Gastroesophageal sphincter (tissue), 3 donors: ENCODE data around the gene STXBP4.

ENCODE experiments used
- CTCF ChIP-seq, 4 experiments: fragments of 200-600 bp in 2 of 4; fragments of 450-650 bp in 2 of 4; sonication (generic) in 1 of 4; IDR thresholded peaks; one replicate each; pipeline ENCODE4 v1.5.1; 2017 to 2019; ENCODE audit warnings: antibody characterized with exemption in 4 of 4, mild to moderate bottlenecking in 2 of 4, moderate library complexity in 2 of 4
- EP300 ChIP-seq: sonication (generic); formaldehyde crosslinking; IDR thresholded peaks from one replicate; pipeline ENCODE4 v1.6.1; 2017; ENCODE audit warnings: antibody characterized with exemption, mild to moderate bottlenecking
- POLR2A ChIP-seq, 2 donors: fragments of 450-650 bp; IDR thresholded peaks; one replicate each; pipeline ENCODE4 v1.6.1; 2017; ENCODE audit warnings: antibody characterized with exemption in 2 of 2, mild to moderate bottlenecking in 2 of 2, moderate library complexity in 1 of 2

- TF ChIP-seq CTCF (IDR thresholded peaks at IDR 0.05) (no peak), POLR2A (IDR thresholded peaks at IDR 0.05) (no peak), EP300 (no peak)
Observed at GRCh38 chr17:55215711-55216110, 247.1 kb downstream of the STXBP4 start.
